Stimulated activated CD4-positive, alpha-beta T cell treated with anti-CD3 and anti-CD28 coated beads, Interleukin-4, amount 100 ng/mL, for 48 hours (primary cell): ENCODE measurements around the gene TAS2R60.
"Not testable (repeated sequence)": the region's sequence is repeated elsewhere in the genome, so short reads cannot be mapped to it uniquely, and the experiment has no call there.

Source experiments
- DNase-seq, 2 donors: peaks; one replicate each; pipeline ENCODE4 v3.0.0-alpha.2; 2020; ENCODE audit warnings: low read depth in 2 of 2

TAS2R60 gene

GRCh38 chr7:143411976-143412708 is 31.1 kb upstream of the TAS2R60 start:
- no peak for DNase-seq

GRCh38 chr7:143413123-143413522 is 30.1 kb upstream of the TAS2R60 start:
- no peak for DNase-seq

- DNase-seq = not testable (repeated sequence)
These were observed 28.0 kb upstream of the TAS2R60 start for GRCh38 chr7:143415209-143415608.

GRCh38 chr7:143415742-143416397 is 27.4 kb upstream of the TAS2R60 start:
- DNase-seq = no peak

- no peak for DNase-seq
These were observed 26.6 kb upstream of the TAS2R60 start for GRCh38 chr7:143416565-143417149.

- DNase-seq = no peak
These were observed 25.4 kb upstream of the TAS2R60 start for GRCh38 chr7:143417734-143418383.

GRCh38 chr7:143418681-143419458 is 24.4 kb upstream of the TAS2R60 start:
- no peak for DNase-seq

GRCh38 chr7:143419880-143420279 is 23.4 kb upstream of the TAS2R60 start:
- no peak for DNase-seq

GRCh38 chr7:143420624-143421023 is 22.6 kb upstream of the TAS2R60 start:
- DNase-seq = not testable (repeated sequence)

GRCh38 chr7:143422033-143422432 is 21.2 kb upstream of the TAS2R60 start:
- DNase-seq = no peak

- not testable (repeated sequence) for DNase-seq
These were observed 18.8 kb upstream of the TAS2R60 start for GRCh38 chr7:143424476-143424875.

GRCh38 chr7:143426479-143427142 is 16.6 kb upstream of the TAS2R60 start:
- no peak for DNase-seq

GRCh38 chr7:143429770-143430698 is 13.2 kb upstream of the TAS2R60 start:
- DNase-seq = no peak

- DNase-seq = no peak
These were observed 12.1 kb upstream of the TAS2R60 start for GRCh38 chr7:143431109-143431508.

GRCh38 chr7:143433759-143434158 is 9.5 kb upstream of the TAS2R60 start:
- no peak for DNase-seq

GRCh38 chr7:143434660-143435059 is 8.6 kb upstream of the TAS2R60 start:
- no peak for DNase-seq

- DNase-seq = no peak
These were observed 8.0 kb upstream of the TAS2R60 start for GRCh38 chr7:143435266-143435665.

- no peak for DNase-seq
These were observed 6.8 kb upstream of the TAS2R60 start for GRCh38 chr7:143436325-143436946.

- no peak for DNase-seq
These were observed 5.7 kb upstream of the TAS2R60 start for GRCh38 chr7:143437578-143437977.

GRCh38 chr7:143439866-143440265 is 3.4 kb upstream of the TAS2R60 start:
- no peak for DNase-seq
